Measurements from ENCODE around the gene OPCML. TPM values are rescaled to one million over a fixed set of nuclear protein-coding genes. Genes with fewer than 3 reads are reported as not detected.

Gene OPCML
- total and polyA plus RNA-seq, 4 donors = 16.6 to 70.3 (median 58.1) TPM

DNA sequence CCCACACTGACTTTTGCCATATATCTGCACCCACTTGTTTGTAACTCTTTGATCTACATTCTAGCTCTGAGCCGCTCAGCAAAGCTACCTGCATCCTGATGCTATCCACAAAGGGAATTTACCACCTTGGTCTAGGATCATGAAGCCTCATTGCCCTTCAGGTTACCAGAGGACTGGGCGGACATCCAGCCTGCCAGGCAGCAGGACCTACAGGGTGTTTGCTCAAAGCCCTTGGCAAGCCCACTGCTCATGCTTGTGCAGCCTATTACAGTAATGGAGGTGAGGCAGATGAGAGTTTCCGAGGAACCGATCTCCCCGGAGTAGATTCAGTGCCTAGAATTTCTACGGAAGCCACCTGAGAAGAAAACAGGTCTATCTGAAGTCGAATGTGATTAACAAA is 417.2 kb downstream of the OPCML start:
- Histone ChIP-seq H3K9me3 (ENCODE audit: control insufficient read depth, insufficient read depth, low read length) (no peaks in the 10 kb centered on the region), H3K4me3 (ENCODE audit: low read depth, low read length) (no peak overlapping the region), H3K27me3 (ENCODE audit: control insufficient read depth, insufficient read depth, low read length) (no peaks in the 10 kb centered on the region), H3K27ac (ENCODE audit: low read depth, low read length) (no peak overlapping the region), H3K36me3 (ENCODE audit: control insufficient read depth, insufficient read depth, low read length) (no peaks in the 10 kb centered on the region), H3K4me1 (ENCODE audit: control insufficient read depth, insufficient read depth, low read length) (peaks cover 7% of the 10 kb centered on the region)
- WGBS (ENCODE audit: insufficient coverage) = 86% methylated on average over 7 of the region's 7 CpGs
- no peak for DNase-seq (ENCODE audit: low read depth in 4 of 6, low spot score in 6 of 6)

DNA sequence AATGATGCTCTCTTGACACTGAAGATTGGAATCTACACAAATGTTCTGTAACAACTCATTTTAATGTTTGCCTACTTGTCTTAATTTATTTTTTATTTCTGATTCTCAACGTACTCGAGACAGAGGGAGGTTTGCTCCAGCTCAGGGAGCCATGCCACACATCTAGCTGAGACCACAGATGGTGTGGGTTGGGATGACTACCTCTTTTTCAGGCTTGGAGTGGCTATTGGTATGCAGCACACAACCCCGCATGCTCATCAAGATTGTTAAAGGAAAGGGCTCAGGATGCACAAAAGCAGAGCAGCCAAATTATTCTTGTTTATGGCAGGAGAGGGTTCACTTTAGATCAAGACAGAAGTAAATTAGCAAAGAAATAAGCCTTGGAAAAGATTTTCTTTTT is 424.5 kb downstream of the OPCML start:
- peak in 2 of 6 donors; percentile 74 to 86 for DNase-seq (ENCODE audit: low read depth in 4 of 6, low spot score in 6 of 6)
- 56% methylated on average over 1 of the region's 3 CpGs for WGBS (ENCODE audit: insufficient coverage)

DNA sequence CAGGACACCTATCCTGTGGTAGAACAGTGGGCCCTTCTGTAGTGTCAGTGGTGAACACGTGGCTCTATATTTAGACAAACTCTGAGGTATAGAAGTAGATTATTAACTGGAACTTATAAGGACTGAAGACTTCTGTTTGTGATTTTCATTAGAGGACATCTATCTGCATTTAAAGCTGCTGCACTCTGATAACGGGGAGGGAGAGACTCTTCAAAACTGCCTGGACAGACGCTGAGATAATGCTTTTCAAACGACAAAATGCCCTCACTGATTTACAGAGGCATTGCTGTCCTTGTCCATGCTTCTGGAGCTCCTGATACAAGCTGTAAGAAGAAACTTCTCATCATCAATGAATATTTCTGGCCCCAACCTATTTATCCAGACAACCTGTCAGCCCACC is 425.2 kb downstream of the OPCML start:
- no peak overlapping the region for H3K27ac ChIP-seq (ENCODE audit: low read depth, low read length)
- 70% methylated on average over 4 of the region's 4 CpGs for WGBS (ENCODE audit: insufficient coverage)
- H3K27me3 ChIP-seq (ENCODE audit: control insufficient read depth, insufficient read depth, low read length) = no peaks in the 10 kb centered on the region
- no peaks in the 10 kb centered on the region for H3K36me3 ChIP-seq (ENCODE audit: control insufficient read depth, insufficient read depth, low read length)
- no peaks in the 10 kb centered on the region for H3K4me1 ChIP-seq (ENCODE audit: control insufficient read depth, insufficient read depth, low read length)
- DNase-seq (ENCODE audit: low read depth in 4 of 6, low spot score in 6 of 6) = peak in 1 of 6 donors; percentile 19
- no peak overlapping the region for H3K4me3 ChIP-seq (ENCODE audit: low read depth, low read length)
- H3K9me3 ChIP-seq (ENCODE audit: control insufficient read depth, insufficient read depth, low read length) = no peaks in the 10 kb centered on the region

More for the DNA sequence above, 424.5 kb downstream of the OPCML start:
- H3K4me1 ChIP-seq (ENCODE audit: control insufficient read depth, insufficient read depth, low read length) = no peaks in the 10 kb centered on the region
- H3K36me3 ChIP-seq (ENCODE audit: control insufficient read depth, insufficient read depth, low read length) = no peaks in the 10 kb centered on the region
- H3K27ac ChIP-seq (ENCODE audit: low read depth, low read length) = no peak overlapping the region
- no peak overlapping the region for H3K4me3 ChIP-seq (ENCODE audit: low read depth, low read length)
- no peaks in the 10 kb centered on the region for H3K27me3 ChIP-seq (ENCODE audit: control insufficient read depth, insufficient read depth, low read length)
- H3K9me3 ChIP-seq (ENCODE audit: control insufficient read depth, insufficient read depth, low read length) = no peaks in the 10 kb centered on the region

DNA sequence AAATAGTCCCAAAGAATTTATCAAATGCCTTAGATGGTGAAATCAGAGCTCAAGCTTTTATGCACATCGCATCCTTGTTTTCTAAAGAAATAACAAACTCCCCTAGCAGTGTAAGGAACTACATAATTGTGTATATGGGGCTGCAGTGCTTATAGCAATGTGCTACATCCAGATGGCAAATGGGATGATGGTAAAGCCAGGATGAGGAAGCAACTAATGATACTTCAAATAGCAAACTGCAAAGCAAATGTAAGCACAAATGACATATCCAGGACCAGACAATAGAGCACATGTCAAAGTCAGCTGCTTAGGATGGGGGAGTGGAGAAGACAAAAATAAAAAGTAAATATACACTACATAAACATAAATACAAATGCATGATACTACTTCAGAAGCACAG is 425.9 kb downstream of the OPCML start:
- H3K27me3 ChIP-seq (ENCODE audit: control insufficient read depth, insufficient read depth, low read length) = no peaks in the 10 kb centered on the region
- DNase-seq (ENCODE audit: low read depth in 4 of 6, low spot score in 6 of 6) = peak in 1 of 6 donors; percentile 79
- no peaks in the 10 kb centered on the region for H3K36me3 ChIP-seq (ENCODE audit: control insufficient read depth, insufficient read depth, low read length)
- no peak overlapping the region for H3K4me3 ChIP-seq (ENCODE audit: low read depth, low read length)
- no peaks in the 10 kb centered on the region for H3K4me1 ChIP-seq (ENCODE audit: control insufficient read depth, insufficient read depth, low read length)
- H3K27ac ChIP-seq (ENCODE audit: low read depth, low read length) = no peak overlapping the region
- no CpG with 5 or more reads among the region's 1 CpG for WGBS (ENCODE audit: insufficient coverage)
- no peaks in the 10 kb centered on the region for H3K9me3 ChIP-seq (ENCODE audit: control insufficient read depth, insufficient read depth, low read length)

DNA sequence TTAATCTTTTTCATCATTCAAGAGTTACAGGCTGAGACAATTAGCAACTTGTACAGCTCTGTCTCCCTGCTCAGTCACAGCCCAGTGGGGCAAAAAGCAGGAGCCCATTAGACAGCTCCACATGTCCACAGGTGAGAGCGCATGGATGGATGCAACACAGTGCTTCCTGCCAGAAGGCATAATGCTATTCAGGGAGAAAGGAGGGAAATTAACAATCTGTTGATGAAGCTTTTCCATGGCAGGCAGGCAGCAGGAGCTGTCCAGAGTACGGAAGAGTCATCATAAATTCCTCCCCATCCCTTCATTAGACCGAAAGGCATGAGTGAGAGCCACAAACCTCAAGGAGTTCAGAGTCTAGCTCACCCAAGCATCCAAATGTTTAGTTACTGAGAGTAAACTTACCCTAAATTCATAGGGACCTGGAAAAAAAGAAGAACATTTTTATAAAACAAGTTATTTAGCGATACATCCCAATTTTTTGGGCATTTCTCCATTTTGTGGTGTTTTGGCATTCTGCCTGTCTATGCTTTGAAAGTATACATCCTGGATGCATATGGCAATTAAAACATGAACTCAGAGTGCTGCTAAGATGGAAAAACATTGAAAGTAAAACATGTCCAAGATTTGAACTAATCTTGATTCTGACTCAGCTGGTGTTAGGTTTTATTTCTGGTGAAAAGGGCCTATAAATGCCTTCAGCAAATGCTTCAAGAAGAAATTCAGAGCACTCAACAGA is 428.1 kb downstream of the OPCML start:
- Histone ChIP-seq H3K27ac (ENCODE audit: low read depth, low read length) (no peak overlapping the region), H3K36me3 (ENCODE audit: control insufficient read depth, insufficient read depth, low read length) (no peaks in the 10 kb centered on the region), H3K4me3 (ENCODE audit: low read depth, low read length) (no peak overlapping the region), H3K4me1 (ENCODE audit: control insufficient read depth, insufficient read depth, low read length) (no peaks in the 10 kb centered on the region), H3K9me3 (ENCODE audit: control insufficient read depth, insufficient read depth, low read length) (no peaks in the 10 kb centered on the region), H3K27me3 (ENCODE audit: control insufficient read depth, insufficient read depth, low read length) (no peaks in the 10 kb centered on the region)
- peak in 2 of 6 donors; percentile 86 to 87 for DNase-seq (ENCODE audit: low read depth in 4 of 6, low spot score in 6 of 6)
- 100% methylated on average over 1 of the region's 4 CpGs for WGBS (ENCODE audit: insufficient coverage)

DNA sequence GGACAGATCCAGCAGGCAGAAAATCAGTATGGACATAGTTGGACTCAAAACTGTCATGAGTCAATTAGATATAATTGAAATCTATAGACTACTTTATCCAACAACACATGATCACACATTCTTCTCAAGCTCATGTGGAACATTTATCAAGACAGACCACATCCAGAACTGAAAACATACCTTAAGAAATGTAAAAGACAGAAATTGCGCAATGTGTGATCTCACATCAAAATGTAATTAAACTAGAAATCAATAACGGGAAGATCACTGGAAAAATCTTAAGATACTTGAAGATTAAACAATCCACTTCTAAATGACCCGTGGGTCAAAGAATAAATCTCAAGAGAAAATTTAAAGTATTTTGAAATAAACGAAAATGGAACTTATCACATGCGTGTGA is 435.3 kb downstream of the OPCML start:
- H3K4me1 ChIP-seq (ENCODE audit: control insufficient read depth, insufficient read depth, low read length) = no peaks in the 10 kb centered on the region

DNA sequence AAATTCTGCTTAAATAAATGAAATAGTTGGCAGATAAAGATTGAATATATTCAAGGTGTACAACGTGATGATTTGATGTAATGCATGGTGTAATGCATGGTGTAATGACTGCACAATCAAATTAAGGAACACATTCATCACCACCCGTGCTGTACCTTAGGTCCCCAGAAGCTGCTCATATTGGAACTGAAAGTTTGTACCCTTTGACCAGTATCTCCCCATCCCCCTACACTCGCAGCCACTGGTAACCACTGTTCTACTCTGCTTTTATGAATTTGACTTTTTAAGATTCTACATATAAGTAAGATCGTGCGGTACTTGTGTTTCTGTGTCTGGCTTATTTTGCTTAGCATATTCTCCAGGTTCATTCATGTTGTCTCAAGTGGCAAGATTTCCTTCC is 445.8 kb downstream of the OPCML start:
- H3K27ac ChIP-seq (ENCODE audit: low read depth, low read length) = no peak overlapping the region
- DNase-seq (ENCODE audit: low read depth in 4 of 6, low spot score in 6 of 6) = no peak
- no peaks in the 10 kb centered on the region for H3K9me3 ChIP-seq (ENCODE audit: control insufficient read depth, insufficient read depth, low read length)
- H3K27me3 ChIP-seq (ENCODE audit: control insufficient read depth, insufficient read depth, low read length) = no peaks in the 10 kb centered on the region
- H3K4me3 ChIP-seq (ENCODE audit: low read depth, low read length) = no peak overlapping the region
- WGBS (ENCODE audit: insufficient coverage) = no CpG with 5 or more reads among the region's 5 CpGs
- peaks cover 15% of the 10 kb centered on the region for H3K4me1 ChIP-seq (ENCODE audit: control insufficient read depth, insufficient read depth, low read length)
- H3K36me3 ChIP-seq (ENCODE audit: control insufficient read depth, insufficient read depth, low read length) = no peaks in the 10 kb centered on the region

More for the DNA sequence above, 435.3 kb downstream of the OPCML start:
- peaks cover 3% of the 10 kb centered on the region for H3K9me3 ChIP-seq (ENCODE audit: control insufficient read depth, insufficient read depth, low read length)
- no peaks in the 10 kb centered on the region for H3K36me3 ChIP-seq (ENCODE audit: control insufficient read depth, insufficient read depth, low read length)
- DNase-seq (ENCODE audit: low read depth in 4 of 6, low spot score in 6 of 6) = no peak
- H3K4me3 ChIP-seq (ENCODE audit: low read depth, low read length) = no peak overlapping the region
- no peak overlapping the region for H3K27ac ChIP-seq (ENCODE audit: low read depth, low read length)
- no peaks in the 10 kb centered on the region for H3K27me3 ChIP-seq (ENCODE audit: control insufficient read depth, insufficient read depth, low read length)
- WGBS (ENCODE audit: insufficient coverage) = 100% methylated on average over 1 of the region's 5 CpGs

DNA sequence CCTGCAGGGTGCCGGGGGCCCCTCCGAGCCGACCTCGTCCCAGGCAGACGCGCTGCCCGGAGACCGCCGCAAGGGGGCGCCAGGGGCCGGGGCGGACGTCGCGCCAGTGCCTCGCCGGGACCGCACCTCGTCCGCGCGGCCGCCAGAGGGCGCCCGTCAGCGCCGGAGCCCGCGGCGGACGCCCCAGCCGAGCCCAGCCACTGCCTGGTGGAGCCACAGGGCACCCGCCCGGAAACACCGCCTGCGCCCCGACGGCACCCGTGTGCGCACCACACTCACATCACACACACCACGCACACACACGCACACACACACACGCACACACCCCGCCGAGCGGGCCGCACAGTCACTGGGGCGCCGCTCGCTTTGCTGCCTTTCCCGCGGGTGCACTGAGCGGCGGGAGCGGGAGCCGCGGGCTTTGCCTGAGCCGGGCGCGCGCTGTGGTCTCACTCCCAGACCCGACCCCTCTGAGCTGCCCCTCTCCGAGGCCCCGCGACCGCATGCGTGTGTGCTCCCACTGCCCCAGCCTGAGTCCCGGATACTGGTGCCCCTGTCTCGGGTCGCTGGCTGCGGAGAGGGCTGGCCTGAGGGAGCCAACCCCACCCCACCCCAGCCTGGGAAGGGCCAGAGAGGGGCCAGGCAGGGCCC is 449.3 kb downstream of the OPCML start:
- H3K27ac ChIP-seq (ENCODE audit: low read depth, low read length) = no peak overlapping the region
- peak overlapping the region; percentile 26 for H3K4me3 ChIP-seq (ENCODE audit: low read depth, low read length)
- no peaks in the 10 kb centered on the region for H3K36me3 ChIP-seq (ENCODE audit: control insufficient read depth, insufficient read depth, low read length)
- H3K27me3 ChIP-seq (ENCODE audit: control insufficient read depth, insufficient read depth, low read length) = peaks cover 2% of the 10 kb centered on the region
- H3K4me1 ChIP-seq (ENCODE audit: control insufficient read depth, insufficient read depth, low read length) = peaks cover 21% of the 10 kb centered on the region
- DNase-seq (ENCODE audit: low read depth in 4 of 6, low spot score in 6 of 6) = peak in 5 of 6 donors; percentile 42 to 89 (median 46)
- under 1% methylated on average over 71 of the region's 71 CpGs for WGBS (ENCODE audit: insufficient coverage)
- no peaks in the 10 kb centered on the region for H3K9me3 ChIP-seq (ENCODE audit: control insufficient read depth, insufficient read depth, low read length)

DNA sequence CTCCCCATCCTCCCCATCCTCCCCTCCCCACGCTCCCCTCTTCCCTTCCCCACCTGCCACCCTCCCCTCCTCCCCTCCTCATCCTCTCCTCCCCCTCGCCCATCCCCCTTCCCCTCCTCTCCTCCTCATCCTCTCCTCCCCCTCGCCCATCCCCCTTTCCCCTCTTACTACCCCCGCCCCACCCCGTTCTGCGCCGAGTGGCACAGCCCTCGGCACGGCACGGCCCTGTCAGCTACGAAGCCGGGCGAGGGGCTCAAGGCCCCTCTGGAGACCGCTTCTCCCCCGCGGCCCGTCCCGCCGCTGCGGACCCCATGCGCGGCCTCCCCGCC is 449.9 kb downstream of the OPCML start:
- Histone ChIP-seq H3K4me3 (ENCODE audit: low read depth, low read length) (no peak overlapping the region), H3K27ac (ENCODE audit: low read depth, low read length) (no peak overlapping the region)
- WGBS (ENCODE audit: insufficient coverage) = 4% methylated on average over 22 of the region's 23 CpGs

More for the DNA sequence above, 449.9 kb downstream of the OPCML start:
- H3K36me3 ChIP-seq (ENCODE audit: control insufficient read depth, insufficient read depth, low read length) = no peaks in the 10 kb centered on the region
- no peaks in the 10 kb centered on the region for H3K9me3 ChIP-seq (ENCODE audit: control insufficient read depth, insufficient read depth, low read length)
- peak in 2 of 6 donors; percentile 54 to 59 for DNase-seq (ENCODE audit: low read depth in 4 of 6, low spot score in 6 of 6)
- peaks cover 2% of the 10 kb centered on the region for H3K27me3 ChIP-seq (ENCODE audit: control insufficient read depth, insufficient read depth, low read length)
- H3K4me1 ChIP-seq (ENCODE audit: control insufficient read depth, insufficient read depth, low read length) = peaks cover 22% of the 10 kb centered on the region

Measured in spinal cord (tissue), 10 donors.